ENCODE results near the gene GSDMA.

GSDMA gene

DNA sequence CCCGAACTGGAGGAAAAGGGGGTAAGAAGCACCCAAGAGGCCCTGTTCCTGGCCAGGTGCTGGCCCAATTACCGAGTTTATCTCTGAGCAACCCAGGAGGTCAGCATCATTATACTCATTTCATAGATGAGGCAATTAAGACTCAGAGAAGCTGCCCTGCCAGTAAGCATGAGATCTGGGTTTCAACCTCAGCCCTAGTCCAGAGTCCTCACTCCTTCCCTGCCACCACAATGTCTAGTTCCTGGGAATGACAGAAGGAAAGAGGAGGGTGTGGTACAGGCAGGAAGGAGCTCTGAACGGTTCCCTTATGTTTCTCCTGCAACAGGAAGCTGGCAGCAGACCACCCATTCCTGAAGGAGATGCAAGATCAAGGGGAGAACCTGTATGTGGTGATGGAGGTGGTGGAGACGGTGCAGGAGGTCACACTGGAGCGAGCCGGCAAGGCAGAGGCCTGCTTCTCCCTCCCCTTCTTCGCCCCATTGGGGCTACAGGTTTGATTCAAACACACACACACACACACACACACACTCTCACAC, 7.4 kb downstream of the GSDMA start:
- TF ChIP-seq, protein P1, sequence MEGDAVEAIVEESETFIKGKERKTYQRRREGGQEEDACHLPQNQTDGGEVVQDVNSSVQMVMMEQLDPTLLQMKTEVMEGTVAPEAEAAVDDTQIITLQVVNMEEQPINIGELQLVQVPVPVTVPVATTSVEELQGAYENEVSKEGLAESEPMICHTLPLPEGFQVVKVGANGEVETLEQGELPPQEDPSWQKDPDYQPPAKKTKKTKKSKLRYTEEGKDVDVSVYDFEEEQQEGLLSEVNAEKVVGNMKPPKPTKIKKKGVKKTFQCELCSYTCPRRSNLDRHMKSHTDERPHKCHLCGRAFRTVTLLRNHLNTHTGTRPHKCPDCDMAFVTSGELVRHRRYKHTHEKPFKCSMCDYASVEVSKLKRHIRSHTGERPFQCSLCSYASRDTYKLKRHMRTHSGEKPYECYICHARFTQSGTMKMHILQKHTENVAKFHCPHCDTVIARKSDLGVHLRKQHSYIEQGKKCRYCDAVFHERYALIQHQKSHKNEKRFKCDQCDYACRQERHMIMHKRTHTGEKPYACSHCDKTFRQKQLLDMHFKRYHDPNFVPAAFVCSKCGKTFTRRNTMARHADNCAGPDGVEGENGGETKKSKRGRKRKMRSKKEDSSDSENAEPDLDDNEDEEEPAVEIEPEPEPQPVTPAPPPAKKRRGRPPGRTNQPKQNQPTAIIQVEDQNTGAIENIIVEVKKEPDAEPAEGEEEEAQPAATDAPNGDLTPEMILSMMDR (IDR thresholded peaks at IDR 0.05; ENCODE audit: low read depth, low read length) = no peak
- Histone ChIP-seq H3K27ac (no peak overlapping the region), H3K9me3 (ENCODE audit: severe bottlenecking) (no peaks in the 10 kb centered on the region), H3K27me3 (ENCODE audit: insufficient read depth, low read depth, severe bottlenecking) (no peaks in the 10 kb centered on the region), H3K36me3 (no peaks in the 10 kb centered on the region), H3K4me3 (ENCODE audit: low read depth, low read length) (no peak overlapping the region)
- DNase-seq = no peak

DNA sequence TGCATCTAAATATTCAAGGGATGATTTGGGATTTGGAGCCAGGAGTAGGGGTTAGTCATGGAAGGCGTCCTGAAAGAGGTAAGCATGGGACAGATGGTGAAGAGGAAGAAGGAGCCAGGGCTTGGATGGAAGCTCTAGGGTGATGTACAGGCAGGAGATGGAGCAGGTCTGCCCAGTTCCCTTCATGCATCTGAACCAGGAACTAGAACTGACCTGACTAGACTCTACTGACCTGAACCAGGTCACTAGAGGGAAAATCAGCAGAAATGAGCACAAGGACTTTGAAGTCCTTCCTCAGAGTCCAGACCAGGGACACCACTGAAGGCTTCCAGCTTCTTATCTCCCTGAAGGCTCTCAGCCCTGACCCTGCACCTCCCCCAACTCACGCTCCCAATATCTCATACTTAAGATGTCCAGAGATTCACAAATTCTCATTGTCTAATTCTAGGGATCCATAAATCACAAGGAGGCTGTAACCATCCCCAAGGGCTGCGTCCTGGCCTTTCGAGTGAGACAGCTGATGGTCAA, 8.3 kb downstream of the GSDMA start:
- TF ChIP-seq, protein P1 (IDR thresholded peaks at IDR 0.05; ENCODE audit: low read depth, low read length) = no peak
- H3K36me3 ChIP-seq = no peaks in the 10 kb centered on the region
- no peak for DNase-seq

DNA sequence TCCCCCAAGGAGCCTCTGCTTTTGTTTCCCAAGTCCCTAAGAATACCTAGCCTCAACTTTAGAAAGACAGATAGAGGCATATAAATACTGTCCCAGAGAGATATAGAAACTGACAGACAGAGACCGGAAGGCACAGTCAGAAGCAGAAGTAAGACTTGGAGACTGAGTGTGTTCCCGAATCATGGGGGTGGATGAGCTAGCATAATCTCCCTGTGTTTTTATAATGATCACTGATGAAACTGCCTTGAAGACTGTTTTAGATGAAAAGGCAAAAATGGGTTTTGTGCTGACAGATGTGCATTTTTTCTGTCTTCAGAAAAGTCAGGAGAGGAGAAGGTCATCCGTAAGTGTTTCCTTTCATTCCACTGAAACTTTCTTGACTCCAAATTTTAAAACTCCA, 9.5 kb downstream of the GSDMA start:
- TF ChIP-seq, protein P1 (IDR thresholded peaks at IDR 0.05; ENCODE audit: low read depth, low read length) = no peak
- no peaks in the 10 kb centered on the region for H3K27me3 ChIP-seq (ENCODE audit: insufficient read depth, low read depth, severe bottlenecking)
- no peak overlapping the region for H3K27ac ChIP-seq
- H3K36me3 ChIP-seq = no peaks in the 10 kb centered on the region
- H3K4me3 ChIP-seq (ENCODE audit: low read depth, low read length) = no peak overlapping the region
- DNase-seq = no peak
- H3K9me3 ChIP-seq (ENCODE audit: severe bottlenecking) = no peaks in the 10 kb centered on the region

More for the DNA sequence above, 8.3 kb downstream of the GSDMA start:
- no peak overlapping the region for H3K27ac ChIP-seq
- H3K4me3 ChIP-seq (ENCODE audit: low read depth, low read length) = no peak overlapping the region
- H3K27me3 ChIP-seq (ENCODE audit: insufficient read depth, low read depth, severe bottlenecking) = no peaks in the 10 kb centered on the region
- H3K9me3 ChIP-seq (ENCODE audit: severe bottlenecking) = no peaks in the 10 kb centered on the region

DNA sequence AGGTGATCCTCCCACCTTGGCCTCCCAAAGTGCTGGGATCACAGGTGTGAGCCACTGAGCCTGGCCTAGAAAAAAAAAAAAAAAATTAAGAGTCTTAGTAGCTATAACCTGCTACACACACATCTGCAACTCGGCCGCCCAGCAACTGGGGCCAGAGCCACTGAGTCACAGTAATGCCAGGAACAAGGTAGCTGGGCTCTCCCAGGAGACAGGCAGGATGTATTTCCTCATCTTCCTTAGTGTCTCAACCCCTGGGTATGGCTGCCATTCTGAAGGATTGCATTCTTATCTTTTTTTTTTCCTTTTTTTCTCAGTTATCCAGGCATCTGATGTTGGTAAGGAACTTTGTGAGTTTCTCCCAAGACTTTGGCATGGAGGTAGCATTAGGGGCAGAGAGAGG, 10.7 kb downstream of the GSDMA start:
- Histone ChIP-seq H3K4me3 (ENCODE audit: low read depth, low read length) (no peak overlapping the region), H3K27me3 (ENCODE audit: insufficient read depth, low read depth, severe bottlenecking) (no peaks in the 10 kb centered on the region), H3K9me3 (ENCODE audit: severe bottlenecking) (no peaks in the 10 kb centered on the region), H3K36me3 (no peaks in the 10 kb centered on the region), H3K27ac (no peak overlapping the region)
- no peak for DNase-seq
- TF ChIP-seq, protein P1 (IDR thresholded peaks at IDR 0.05; ENCODE audit: low read depth, low read length) = no peak

DNA sequence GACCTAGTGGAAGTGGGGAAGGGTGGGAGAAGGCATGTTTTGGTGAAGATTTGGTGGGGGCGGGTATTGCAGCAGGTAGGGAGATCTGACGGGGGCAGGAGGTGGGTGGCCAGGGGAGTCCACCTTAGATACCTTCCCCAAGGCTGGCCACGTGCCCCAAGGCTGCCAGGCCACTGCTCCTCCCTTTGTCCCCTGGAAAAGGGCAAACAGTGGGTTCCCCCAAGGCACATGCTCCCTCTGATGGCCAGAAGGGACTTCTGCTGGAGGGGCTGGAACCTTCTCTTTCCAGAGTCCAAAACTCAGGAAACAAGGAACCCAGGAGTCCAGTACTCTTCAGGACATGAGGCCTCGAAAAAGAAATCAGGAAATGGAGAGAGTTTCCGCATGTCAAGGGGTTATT, 11.6 kb downstream of the GSDMA start:
- TF ChIP-seq, protein P1 (IDR thresholded peaks at IDR 0.05; ENCODE audit: low read depth, low read length) = no peak
- Histone ChIP-seq H3K4me3 (ENCODE audit: low read depth, low read length) (no peak overlapping the region), H3K27ac (no peak overlapping the region), H3K9me3 (ENCODE audit: severe bottlenecking) (no peaks in the 10 kb centered on the region), H3K36me3 (no peaks in the 10 kb centered on the region), H3K27me3 (ENCODE audit: insufficient read depth, low read depth, severe bottlenecking) (no peaks in the 10 kb centered on the region)
- DNase-seq = no peak

DNA sequence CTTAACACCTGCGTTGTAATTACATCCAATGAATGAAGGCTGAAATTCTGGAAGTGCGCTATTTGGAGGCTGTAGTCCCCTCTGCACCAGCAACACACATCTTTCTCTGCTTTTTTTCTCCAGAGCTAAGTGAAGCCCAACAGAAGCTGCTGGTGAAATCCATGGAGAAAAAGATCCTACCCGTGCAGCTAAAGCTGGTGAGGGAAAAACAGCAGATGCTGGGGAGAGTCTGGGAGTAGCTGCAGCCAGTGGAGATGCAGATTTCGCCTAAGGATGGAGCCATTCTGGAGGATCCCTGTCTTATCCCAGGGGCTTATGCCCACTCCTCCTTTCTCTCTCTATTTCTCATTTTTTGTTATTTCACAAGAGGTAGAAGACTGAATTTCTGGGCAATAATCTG, 13.0 kb downstream of the GSDMA start:
- H3K27me3 ChIP-seq (ENCODE audit: insufficient read depth, low read depth, severe bottlenecking) = no peaks in the 10 kb centered on the region
- TF ChIP-seq, protein P1 (IDR thresholded peaks at IDR 0.05; ENCODE audit: low read depth, low read length) = no peak
- no peak overlapping the region for H3K4me3 ChIP-seq (ENCODE audit: low read depth, low read length)
- no peaks in the 10 kb centered on the region for H3K9me3 ChIP-seq (ENCODE audit: severe bottlenecking)
- DNase-seq = no peak
- H3K36me3 ChIP-seq = peaks cover 1% of the 10 kb centered on the region
- H3K27ac ChIP-seq = no peak overlapping the region

Data from WERI-Rb-1 (cell line).